T-helper 1 cell (primary cell): ENCODE data around the gene ATG9B.

Experiments used
- DNase-seq, 5 donors: peaks; one replicate each; pipeline ENCODE4 v3.0.0-alpha.2; 2012 to 2020

The ATG9B gene

DNA sequence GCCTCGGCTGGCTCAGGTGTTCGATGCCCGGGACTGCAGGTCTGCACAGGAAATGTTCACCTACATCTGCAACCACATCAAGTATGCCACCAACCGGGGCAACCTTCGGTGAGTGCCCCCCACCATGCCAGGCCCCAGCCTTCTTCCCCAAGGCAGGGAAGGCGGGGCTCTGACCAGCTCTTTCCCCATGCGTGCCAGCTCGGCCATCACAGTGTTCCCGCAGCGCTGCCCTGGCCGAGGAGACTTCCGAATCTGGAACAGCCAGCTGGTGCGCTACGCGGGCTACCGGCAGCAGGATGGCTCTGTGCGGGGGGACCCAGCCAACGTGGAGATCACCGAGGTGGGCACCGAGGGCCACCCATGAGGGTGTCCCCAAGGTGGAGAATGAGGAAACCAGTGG, 26.0 kb downstream of the ATG9B start:
- no peak for DNase-seq

DNA sequence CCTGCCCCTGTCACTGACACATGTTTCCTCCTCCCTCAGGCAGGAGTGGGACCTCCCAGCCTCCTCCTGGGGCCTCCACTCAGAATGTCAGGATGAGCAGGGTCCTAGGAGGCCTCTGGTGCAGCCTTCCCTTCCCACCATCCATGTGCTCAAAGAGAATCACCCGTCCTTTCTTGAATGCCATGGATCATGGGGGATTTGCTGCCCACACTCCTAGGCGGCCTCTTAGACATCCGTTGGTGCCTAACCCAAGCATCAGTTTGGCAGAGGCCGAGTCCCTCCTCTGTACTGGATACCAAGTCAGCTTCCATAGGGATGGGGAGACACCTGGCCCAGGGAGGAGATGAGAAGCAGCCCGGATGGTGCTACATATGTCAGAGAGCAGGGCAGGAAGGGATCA, 26.5 kb downstream of the ATG9B start:
- DNase-seq = no peak

DNA sequence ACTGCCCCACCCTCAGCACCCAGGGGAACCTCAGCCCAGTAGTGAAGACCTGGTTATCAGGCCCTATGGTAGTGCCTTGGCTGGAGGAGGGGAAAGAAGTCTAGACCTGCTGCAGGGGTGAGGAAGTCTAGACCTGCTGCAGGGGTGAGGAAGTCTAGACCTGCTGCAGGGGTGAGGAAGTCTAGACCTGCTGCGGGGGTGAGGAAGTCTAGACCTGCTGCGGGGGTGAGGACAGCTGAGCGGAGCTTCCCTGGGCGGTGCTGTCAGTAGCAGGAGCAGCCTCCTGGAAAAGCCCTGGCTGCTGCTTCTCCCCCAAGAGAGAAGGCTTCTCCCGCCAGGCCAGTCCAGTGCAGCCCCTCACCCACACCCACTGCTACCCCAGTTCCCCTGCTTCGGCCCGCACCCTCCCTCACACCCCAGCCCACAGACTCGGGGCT, 27.2 kb downstream of the ATG9B start:
- DNase-seq = no peak

DNA sequence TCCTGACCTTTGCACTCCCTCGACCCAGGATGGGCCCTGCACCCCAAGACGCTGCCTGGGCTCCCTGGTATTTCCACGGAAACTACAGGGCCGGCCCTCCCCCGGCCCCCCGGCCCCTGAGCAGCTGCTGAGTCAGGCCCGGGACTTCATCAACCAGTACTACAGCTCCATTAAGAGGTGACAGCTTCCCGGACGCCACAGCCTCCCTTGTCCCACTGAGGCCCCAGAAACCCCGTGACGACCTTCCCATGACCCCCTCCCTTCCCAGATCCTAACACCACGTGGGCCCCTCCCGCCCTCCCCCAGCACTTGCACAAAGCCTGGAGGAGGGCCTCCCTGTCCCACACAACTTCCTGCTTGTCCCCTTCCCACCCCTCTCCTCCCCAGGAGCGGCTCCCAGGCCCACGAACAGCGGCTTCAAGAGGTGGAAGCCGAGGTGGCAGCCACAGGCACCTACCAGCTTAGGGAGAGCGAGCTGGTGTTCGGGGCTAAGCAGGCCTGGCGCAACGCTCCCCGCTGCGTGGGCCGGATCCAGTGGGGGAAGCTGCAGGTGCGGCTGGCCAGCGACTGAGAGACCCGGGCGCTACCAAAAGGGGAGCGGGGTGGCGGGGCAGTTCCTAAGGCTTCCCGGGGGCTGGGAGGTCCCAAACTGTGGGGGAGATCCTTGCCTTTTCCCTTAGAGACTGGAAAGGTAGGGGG, 27.8 kb downstream of the ATG9B start:
- no peak for DNase-seq

DNA sequence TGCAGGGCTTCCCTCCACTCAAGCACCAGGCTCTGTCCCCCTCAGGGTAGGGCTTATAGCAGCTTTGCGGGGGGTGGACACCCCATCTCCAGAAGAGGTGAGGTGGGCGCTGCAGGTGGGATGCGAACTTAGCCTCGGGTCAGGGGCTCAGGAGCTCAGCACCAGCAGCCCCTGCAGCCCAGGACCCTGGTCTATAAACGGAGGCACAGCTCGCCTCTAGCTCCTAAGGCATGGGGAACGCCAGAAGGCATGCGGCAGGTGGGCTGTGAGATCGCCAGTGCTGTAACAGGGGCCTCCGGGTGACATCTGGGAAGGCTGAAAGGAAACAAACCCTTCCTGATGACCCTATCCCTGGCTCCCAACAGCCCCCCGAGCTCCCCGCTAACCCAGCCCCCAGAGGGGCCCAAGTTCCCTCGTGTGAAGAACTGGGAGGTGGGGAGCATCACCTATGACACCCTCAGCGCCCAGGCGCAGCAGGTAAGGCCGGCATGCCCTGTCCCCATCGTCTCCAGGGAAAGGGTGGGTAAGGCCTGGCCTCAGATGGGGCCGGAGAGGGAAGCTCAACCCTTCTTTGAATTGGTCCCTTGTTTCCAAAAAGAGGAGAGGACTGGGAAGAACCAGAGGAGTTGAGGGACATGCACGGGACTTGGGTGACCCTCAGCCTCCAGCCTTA, 29.3 kb downstream of the ATG9B start:
- no peak for DNase-seq

DNA sequence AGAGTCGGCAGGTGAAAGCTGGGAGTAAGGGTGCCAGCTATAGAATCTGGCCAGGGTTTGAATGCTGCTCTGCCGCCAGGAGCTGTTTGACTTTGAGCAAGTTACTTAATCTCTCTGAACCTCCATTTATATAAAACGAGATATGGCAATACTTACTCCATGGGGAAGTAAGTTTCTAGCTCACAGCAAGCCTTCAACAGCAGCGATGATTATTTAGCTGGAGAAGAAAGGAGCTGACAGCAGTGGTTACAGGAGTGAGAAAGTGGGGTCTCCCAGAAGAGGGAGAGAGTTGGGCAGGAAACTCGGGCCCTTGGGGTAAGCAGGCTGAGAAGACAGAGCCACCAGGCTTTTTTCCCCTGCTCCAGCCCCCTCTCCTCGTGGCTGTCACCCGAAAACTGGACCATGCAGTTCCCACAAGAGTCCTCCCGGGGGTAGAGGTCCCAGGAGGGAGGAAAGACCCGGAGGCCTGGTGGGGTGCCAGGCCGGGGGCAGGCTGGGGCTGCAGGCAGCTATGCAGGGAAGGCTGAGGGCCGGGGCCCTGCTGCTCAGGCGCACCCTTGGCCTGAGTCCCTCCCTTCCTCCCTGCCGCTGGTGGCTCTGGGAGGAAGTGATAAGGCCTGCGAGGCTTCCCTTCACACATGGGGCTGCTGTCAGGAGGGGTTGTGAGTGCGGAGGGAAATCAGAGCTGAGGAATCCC, 30.0 kb downstream of the ATG9B start:
- peak in 1 of 5 donors; percentile 40 for DNase-seq

DNA sequence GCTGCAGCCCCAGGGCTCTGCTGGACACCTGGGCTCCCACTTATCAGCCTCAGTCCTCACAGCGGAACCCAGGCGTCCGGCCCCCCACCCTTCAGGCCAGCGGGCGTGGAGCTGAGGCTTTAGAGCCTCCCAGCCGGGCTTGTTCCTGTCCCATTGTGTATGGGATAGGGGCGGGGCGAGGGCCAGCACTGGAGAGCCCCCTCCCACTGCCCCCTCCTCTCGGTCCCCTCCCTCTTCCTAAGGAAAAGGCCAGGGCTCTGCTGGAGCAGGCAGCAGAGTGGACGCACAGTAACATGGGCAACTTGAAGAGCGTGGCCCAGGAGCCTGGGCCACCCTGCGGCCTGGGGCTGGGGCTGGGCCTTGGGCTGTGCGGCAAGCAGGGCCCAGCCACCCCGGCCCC, 30.8 kb downstream of the ATG9B start:
- DNase-seq = no peak

DNA sequence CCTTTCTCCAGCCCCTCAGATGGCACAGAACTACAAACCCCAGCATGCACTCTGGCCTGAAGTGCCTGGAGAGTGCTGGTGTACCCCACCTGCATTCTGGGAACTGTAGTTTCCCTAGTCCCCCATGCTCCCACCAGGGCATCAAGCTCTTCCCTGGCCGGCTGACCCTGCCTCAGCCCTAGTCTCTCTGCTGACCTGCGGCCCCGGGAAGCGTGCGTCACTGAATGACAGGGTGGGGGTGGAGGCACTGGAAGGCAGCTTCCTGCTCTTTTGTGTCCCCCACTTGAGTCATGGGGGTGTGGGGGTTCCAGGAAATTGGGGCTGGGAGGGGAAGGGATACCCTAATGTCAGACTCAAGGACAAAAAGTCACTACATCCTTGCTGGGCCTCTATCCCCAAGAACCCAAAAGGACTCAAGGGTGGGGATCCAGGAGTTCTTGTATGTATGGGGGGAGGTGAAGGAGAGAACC, 31.4 kb downstream of the ATG9B start:
- no peak for DNase-seq

DNA sequence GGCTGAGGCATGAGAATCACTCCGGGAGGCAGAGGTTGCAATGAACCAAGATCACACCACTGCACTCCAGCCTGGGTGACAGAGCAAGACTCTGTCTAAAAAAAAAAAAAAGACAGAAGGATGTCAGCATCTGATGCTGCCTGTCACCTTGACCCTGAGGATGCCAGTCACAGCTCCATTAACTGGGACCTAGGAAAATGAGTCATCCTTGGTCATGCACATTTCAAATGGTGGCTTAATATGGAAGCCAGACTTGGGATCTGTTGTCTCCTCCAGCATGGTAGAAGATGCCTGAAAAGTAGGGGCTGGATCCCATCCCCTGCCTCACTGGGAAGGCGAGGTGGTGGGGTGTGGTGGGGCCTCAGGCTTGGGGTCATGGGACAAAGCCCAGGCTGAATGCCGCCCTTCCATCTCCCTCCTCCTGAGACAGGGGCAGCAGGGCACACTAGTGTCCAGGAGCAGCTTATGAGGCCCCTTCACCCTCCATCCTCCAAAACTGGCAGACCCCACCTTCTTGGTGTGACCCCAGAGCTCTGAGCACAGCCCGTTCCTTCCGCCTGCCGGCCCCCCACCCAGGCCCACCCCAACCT, 32.1 kb downstream of the ATG9B start:
- no peak for DNase-seq

DNA sequence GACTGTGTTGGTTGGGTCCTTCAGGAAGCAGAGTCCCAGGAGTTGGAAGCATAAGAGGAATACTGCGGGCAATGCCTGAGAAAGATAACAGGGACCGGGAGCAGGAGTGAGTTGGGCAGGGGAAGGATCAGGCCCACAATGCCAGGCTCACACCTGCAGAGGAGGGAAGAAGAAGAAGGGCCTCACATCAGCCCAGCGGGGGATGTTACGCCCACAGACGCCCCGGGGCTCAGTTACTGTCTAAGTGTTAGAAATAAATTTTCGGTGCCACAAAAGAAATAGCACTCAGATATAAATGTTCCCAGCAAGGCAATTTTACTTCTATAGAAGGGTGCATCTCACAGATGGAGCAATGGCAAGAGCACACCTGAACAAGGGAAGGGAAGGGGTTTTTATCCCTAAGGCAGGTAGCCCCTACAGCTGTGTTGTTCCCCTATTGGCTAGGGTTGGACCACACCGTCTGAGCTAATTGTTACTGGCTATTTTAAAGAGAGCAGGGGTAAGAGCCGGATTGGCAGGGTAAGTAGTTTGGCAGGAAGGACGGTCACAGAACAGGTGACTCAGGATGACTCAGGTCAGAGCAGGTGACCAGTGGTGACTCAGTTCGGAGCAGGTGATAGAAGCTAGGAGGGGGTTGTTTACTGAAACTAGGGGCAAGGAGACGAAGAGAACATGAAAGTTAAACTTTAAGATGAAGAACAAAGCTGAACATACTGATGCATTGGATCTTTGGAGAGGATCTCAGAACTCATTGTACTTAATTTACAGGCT, 33.7 kb downstream of the ATG9B start, which contains the start of gene NOS3:
Gene NOS3, plus strand, starts transcription at position 602 of the 771 bp plus-strand sequence. CDS start 2,787 bp downstream, outside the sequence.
- no peak for DNase-seq

DNA sequence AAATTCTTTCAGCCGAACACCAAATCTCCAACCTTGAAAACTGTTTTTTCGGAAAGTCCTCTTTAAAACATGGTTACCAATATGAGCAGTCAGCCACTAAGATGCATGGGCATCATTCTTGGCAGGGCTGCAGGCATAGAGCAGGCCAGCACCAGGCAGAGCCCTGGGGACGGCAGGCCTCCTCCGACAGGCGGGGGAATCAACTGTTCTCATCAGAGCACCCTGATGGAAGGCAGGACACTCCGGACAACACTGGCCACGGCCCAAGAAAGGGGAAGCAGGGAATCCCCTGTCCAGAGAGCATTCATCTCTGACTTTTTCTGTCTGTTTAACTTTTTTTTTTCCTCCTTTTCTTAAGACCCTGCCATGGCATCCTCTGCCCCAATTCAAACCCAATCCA, 34.8 kb downstream of the ATG9B start:
- no peak for DNase-seq

DNA sequence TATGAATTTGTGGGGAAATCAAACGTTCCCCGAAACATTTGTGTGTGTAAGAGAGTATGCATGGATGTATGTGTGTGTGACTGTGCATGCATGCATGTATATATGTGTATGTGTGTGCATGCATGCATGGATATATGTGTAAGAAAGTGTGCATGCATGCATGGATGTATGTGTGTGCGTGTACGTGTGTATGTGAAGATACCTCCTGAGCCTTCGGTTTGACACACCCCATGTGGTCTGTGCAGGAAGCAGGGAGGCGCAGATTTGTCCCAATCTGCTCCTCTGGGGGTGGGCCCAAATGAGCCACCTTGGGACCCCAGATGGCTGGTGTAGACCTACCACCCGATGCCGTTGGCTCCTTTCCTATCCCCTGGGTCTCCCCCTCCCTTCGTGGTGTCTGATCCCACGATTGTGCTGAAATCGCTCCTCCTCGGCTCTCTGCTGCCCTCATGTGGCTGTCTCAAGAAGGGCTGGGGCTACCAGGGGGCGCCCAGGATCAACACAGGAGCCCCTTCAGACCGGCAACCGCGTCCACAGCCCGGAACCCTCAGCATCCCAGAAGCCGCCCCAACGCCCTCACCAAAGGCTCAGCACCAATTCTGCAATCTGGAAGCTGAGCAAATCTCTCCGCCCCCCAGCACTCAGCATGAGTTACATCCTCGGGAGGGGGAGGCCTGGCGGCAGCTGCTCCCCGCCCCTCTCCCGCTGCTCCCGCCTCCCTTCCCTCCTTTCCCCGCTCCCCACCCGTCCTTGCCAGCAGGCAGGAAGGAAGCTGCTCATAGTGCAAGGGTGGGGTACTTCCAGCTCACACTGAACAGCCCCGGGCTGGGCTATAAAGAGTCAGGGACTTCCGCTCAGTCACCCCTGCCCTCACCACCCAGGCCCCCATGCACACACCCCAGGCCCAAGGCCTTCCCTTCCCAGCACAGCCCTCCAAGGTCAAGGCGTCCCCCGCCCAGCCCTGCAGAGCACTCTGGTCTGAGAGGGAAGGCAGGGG, 35.8 kb downstream of the ATG9B start:
- peak in 4 of 5 donors; percentile 49 to 67 (median 56) for DNase-seq

DNA sequence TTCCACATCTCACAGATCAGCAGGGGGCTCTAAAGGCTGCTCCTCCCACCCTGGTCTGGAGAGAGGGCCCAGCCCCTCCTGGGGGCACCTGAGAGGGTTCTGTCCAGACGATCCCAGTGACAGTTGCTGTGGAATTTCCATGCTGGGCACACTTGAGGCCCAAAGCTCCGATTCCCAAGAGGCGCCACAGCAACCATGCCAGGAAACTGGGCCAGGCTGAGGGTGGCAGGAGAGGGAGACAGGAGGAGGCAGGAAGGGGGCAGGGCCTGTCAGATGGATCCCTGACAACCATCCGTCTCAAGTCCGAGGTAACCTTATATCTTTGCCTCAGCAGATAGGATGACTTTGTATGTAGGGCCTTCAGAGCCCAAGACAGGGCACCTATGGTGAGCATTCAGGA, 37.7 kb downstream of the ATG9B start:
- DNase-seq = no peak

DNA sequence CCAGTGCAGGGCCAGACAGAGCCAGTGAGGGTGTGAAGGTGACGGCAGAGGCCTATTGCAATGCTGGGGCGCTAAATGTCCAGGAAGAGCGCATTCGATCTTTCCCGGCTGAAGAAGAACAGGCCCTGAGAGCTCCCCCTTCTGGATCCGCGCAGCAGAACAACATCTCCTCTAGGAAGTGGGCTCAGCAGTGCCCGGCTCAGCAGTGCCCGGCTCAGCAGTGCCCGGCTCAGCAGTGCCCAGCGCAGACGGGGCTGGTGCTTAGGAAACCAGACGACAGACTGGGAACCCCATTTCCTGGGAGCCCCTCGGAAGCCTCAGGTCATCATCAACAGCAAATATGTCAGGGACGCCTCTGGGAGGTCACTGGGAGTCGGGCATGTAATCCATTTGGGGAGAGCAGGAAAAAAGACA, 38.2 kb downstream of the ATG9B start:
- peak in 3 of 5 donors; percentile 36 to 55 (median 40) for DNase-seq

DNA sequence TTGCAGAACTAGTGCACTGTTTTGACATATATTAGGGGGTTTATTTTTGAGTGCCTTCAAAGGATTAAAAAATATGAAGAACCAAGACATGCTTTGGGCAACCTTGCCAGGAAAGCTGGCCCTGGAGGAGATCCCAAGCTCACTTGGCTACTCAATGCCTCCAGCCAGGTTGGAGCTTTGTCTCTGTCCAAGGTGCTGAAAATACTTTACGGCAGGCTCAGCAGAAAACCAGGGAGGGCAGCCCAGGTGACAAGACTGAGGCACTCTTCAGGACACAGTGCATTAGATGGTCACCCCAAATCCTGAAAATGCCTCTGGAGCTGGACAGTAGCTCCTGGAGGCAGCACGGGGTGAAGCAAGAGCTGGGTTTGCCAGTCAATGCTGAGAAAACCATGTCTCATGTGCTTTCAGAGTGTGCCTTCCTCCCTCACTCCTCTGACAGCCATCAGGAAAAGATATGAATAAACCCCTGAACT, 40.4 kb downstream of the ATG9B start:
- peak in 1 of 5 donors; percentile 40 for DNase-seq

DNA sequence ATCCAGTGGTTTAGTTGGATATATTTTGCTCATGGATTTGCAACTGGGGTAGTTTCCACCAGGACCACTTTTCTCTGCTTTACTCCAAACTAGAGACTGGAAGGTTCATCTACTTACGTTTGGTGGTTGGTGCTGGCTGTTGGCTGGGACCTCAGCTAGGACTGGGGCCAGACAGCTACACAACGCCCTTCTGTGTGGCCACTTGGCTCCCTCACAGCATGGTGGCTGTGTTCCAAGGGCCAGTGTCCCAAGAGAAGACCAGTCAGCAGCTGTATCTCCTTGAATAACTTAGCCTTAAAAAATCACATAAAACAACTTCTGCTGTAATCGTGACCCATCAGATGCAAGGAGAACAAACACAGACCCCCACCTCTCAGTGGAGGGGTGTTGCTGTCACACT, 41.9 kb downstream of the ATG9B start:
- DNase-seq = no peak

DNA sequence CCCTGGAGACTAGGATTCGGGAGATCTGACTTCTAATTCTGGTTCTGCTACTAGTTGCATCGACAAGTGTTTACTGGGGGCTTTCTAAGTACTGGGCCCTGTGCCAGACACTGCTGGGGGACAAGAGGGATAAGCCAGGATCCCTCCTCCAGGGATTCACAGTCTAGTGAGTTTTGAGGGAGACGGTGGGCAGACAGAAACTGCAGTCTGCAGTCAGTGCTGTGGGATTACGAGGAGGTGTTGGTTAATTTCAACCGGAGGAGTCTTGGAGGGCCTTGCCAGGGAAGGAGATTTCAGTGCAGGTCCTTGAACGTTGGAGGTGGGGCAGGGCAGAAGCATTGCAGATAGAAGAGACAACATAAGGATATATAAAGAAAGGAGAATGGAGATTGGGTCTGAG, 42.6 kb downstream of the ATG9B start:
- no peak for DNase-seq

DNA sequence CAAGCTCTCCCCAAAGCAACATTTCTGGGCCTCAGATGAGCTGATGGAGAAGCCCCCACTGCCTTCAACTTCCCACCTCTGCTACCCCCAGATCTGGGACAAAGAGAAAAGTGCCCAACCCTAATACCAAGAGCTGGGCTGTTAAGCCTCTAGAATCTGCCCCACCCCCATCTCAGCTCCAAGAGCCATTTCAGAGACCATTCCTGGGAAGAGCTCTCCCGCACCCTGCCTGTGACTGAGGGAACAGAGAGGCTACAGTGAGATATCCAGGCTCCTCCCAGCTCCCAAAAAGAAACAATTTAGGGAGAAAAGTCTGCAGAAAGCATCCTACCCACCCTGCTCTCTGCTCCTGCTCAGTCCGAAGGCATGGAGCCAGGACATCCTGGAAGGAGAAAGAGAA, 43.6 kb downstream of the ATG9B start:
- DNase-seq = no peak

DNA sequence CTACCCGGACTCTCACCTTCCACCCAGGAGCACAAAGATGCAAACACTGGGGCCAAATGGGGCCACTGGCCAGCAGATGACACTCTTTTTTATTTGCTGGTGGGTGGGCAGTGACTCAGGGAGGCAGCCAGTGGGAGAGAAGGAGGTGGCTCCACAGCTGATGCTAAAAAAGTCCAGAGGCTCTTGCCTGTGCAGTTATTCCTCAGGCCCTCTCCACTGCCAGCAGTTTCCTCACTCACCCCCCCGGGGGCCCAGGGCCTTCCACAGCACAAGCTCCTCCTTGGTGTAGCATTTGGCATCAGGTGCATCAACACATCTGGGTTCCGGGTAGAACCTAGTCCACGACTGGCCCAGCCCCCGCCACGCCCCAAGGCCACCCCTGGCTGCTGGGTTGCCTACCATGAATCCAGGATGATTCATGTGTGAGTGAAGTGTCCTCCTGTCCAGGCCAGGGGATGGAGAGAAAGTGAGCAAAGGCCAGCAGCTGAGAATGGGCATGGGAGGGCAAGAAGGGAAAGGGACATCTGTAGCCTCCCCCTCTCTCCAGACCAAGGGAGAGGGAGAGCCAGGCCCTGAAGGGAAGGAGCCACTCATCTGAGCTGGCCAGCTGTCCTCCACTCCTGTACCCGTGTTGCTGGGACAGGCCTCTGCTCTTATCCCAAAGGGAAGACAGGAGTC, 44.4 kb downstream of the ATG9B start:
- no peak for DNase-seq

DNA sequence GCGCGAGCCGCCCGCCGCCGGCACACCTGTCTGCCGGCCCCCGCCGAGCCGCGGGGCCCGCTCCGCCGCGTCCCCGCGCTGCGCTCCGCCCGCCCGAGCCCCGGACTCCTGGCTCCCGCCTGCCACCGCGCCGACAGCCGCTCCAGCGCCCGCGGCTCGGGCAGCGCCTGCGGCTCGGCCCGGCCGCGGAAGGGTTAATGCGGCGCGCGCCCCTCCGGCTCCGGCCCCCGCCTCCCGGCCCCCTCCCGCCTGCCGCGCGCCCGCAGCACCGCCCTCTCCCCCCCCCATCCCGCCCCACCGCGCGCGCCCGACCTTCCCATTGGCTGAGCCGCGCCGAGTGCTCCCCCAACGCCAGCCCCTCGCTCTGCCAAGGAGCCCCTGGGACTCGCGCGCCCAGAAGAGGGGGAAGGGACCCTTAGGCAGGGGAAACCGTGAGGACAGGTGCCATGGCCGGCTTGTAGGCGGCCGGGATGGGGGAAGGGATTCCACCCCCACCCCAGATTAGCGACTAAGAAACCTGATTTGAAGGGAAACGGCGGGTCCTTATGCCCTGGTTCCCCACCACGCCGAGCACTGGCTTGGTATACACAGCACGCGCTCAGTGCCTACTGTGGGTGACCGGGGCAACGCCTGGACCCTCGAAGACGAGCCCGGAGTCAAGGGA, 46.0 kb downstream of the ATG9B start, which contains the start of gene KCNH2:
Gene KCNH2, minus strand, starts transcription at position 196 of the 664 bp plus-strand sequence. CDS start 408 bp downstream, outside the sequence.
- DNase-seq = peak in 1 of 5 donors; percentile 31
